Astrocyte (in vitro differentiated cells and primary cell): Measurements from ENCODE around the gene SMYD4. TPM values are rescaled to one million over a fixed set of nuclear protein-coding genes. Genes with fewer than 3 reads are reported as not detected.

ENCODE experiments used
- DNase-seq: peaks from one replicate; pipeline ENCODE4 v3.0.0-alpha.2; 2010; ENCODE audit warnings: low read depth
- FAIRE-seq: peaks from 2 replicates; lab custom pipeline; 2011; peaks lifted over from hg19 to GRCh38; lab: Jason Lieb, UNC
- H2AFZ ChIP-seq: 2 replicates; pipeline ENCODE4 v1.6.0; 2012; ENCODE audit warnings: low read depth, low read length, inconsistent platforms
- H3K27ac ChIP-seq: 2 replicates; pipeline ENCODE4 v1.5.1; 2011; ENCODE audit warnings: low read depth, low read length, inconsistent platforms
- H3K27me3 ChIP-seq: 2 replicates; pipeline ENCODE4 v1.6.0; 2011; ENCODE audit warnings: low read length, inconsistent platforms; ENCODE audit not compliant: insufficient read depth
- H3K36me3 ChIP-seq: 2 replicates; pipeline ENCODE4 v1.5.1; 2011; ENCODE audit warnings: low read length, inconsistent platforms; ENCODE audit not compliant: insufficient read depth
- H3K4me1 ChIP-seq: 2 replicates; pipeline ENCODE4 v1.5.1; 2011; ENCODE audit warnings: low read length, inconsistent platforms; ENCODE audit not compliant: insufficient read depth
- H3K4me2 ChIP-seq: 2 replicates; pipeline ENCODE4 v1.6.0; 2012; ENCODE audit warnings: low read length, inconsistent platforms
- H3K4me3 ChIP-seq: 2 replicates; pipeline ENCODE4 v1.5.1; 2011; ENCODE audit warnings: low read depth, mild to moderate bottlenecking, low read length, inconsistent platforms; ENCODE audit not compliant: insufficient read depth
- H3K79me2 ChIP-seq: 2 replicates; pipeline ENCODE4 v1.6.0; 2012; ENCODE audit warnings: mild to moderate bottlenecking, low read length, inconsistent platforms; ENCODE audit not compliant: insufficient read depth
- H3K9ac ChIP-seq: 2 replicates; pipeline ENCODE4 v1.6.0; 2012; ENCODE audit warnings: mild to moderate bottlenecking, low read length, inconsistent platforms
- H3K9me3 ChIP-seq: 2 replicates; pipeline ENCODE4 v1.5.1; 2012; ENCODE audit warnings: low read depth, mild to moderate bottlenecking, low read length, inconsistent platforms; ENCODE audit not compliant: insufficient read depth
- H4K20me1 ChIP-seq: 2 replicates; pipeline ENCODE4 v1.6.0; 2012; ENCODE audit warnings: low read length, inconsistent platforms; ENCODE audit not compliant: insufficient read depth
- H3K27ac Mint-ChIP-seq: one replicate; pipeline ENCODE4 v1.8.0; 2021; ENCODE audit warnings: mild to moderate bottlenecking, mixed read lengths; ENCODE audit not compliant: unreplicated experiment
- H3K27me3 Mint-ChIP-seq: one replicate; pipeline ENCODE4 v1.8.0; 2021; ENCODE audit warnings: low read depth, mixed read lengths; ENCODE audit not compliant: unreplicated experiment
- H3K36me3 Mint-ChIP-seq: one replicate; pipeline ENCODE4 v1.8.0; 2021; ENCODE audit warnings: low read depth, mixed read lengths; ENCODE audit not compliant: unreplicated experiment
- H3K4me1 Mint-ChIP-seq: one replicate; pipeline ENCODE4 v1.8.0; 2021; ENCODE audit warnings: low read depth, mixed read lengths; ENCODE audit not compliant: unreplicated experiment
- H3K4me3 Mint-ChIP-seq: one replicate; pipeline ENCODE4 v1.8.0; 2021; ENCODE audit warnings: mild to moderate bottlenecking, moderate library complexity, mixed read lengths; ENCODE audit not compliant: unreplicated experiment
- H3K9me3 Mint-ChIP-seq: one replicate; pipeline ENCODE4 v1.8.0; 2021; ENCODE audit warnings: mild to moderate bottlenecking, mixed read lengths; ENCODE audit not compliant: unreplicated experiment
- EZH2 ChIP-seq: IDR thresholded peaks from 2 replicates; pipeline ENCODE4 v1.6.1; 2012; ENCODE audit warnings: mild to moderate bottlenecking, low read length, inconsistent platforms; ENCODE audit not compliant: insufficient read depth
- total RNA-seq: library from RNA; stranded (reverse); gene quantifications from 2 replicates; pipeline ENCODE4 v1.2.1, GENCODE V29; 2021
- TF ChIP-seq, protein P1 (sequence below): IDR thresholded peaks from 2 replicates; pipeline ENCODE4 v1.5.1; 2011; ENCODE audit warnings: low read depth, mild to moderate bottlenecking, inconsistent platforms, low read length, moderate library complexity; ENCODE audit not compliant: insufficient read depth

Gene SMYD4
- total RNA-seq, 1 donor from 2014 or later, result 10.7 TPM

GRCh38 chr17:1779571-1780131, 50.1 kb downstream of the SMYD4 start:
- Histone ChIP-seq H4K20me1 (peaks cover 6% of the 10 kb centered on the region), H3K4me3 (no peak overlapping the region), H3K9me3 (no peaks in the 10 kb centered on the region), H3K4me2 (peak overlapping the region; percentile 69), H2AFZ (no peak overlapping the region), H3K4me1 (peaks cover 23% of the 10 kb centered on the region), H3K36me3 (no peaks in the 10 kb centered on the region), H3K27ac (peak overlapping the region; percentile 45), H3K9ac (peak overlapping the region; percentile 26), H3K27me3 (no peaks in the 10 kb centered on the region), H3K79me2 (no peaks in the 10 kb centered on the region)
- Mint-ChIP-seq H3K9me3 (no peaks in the 10 kb centered on the region), H3K4me1 (peaks cover 30% of the 10 kb centered on the region), H3K27me3 (no peaks in the 10 kb centered on the region), H3K4me3 (peak overlapping the region; percentile 1), H3K36me3 (peaks cover 30% of the 10 kb centered on the region), H3K27ac (peak overlapping the region; percentile 92)
- DNase-seq, result peak; percentile 92
- FAIRE-seq, result peak; percentile 78
- TF ChIP-seq, protein P1, sequence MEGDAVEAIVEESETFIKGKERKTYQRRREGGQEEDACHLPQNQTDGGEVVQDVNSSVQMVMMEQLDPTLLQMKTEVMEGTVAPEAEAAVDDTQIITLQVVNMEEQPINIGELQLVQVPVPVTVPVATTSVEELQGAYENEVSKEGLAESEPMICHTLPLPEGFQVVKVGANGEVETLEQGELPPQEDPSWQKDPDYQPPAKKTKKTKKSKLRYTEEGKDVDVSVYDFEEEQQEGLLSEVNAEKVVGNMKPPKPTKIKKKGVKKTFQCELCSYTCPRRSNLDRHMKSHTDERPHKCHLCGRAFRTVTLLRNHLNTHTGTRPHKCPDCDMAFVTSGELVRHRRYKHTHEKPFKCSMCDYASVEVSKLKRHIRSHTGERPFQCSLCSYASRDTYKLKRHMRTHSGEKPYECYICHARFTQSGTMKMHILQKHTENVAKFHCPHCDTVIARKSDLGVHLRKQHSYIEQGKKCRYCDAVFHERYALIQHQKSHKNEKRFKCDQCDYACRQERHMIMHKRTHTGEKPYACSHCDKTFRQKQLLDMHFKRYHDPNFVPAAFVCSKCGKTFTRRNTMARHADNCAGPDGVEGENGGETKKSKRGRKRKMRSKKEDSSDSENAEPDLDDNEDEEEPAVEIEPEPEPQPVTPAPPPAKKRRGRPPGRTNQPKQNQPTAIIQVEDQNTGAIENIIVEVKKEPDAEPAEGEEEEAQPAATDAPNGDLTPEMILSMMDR, result no peak
- TF ChIP-seq EZH2, result no peak

DNA sequence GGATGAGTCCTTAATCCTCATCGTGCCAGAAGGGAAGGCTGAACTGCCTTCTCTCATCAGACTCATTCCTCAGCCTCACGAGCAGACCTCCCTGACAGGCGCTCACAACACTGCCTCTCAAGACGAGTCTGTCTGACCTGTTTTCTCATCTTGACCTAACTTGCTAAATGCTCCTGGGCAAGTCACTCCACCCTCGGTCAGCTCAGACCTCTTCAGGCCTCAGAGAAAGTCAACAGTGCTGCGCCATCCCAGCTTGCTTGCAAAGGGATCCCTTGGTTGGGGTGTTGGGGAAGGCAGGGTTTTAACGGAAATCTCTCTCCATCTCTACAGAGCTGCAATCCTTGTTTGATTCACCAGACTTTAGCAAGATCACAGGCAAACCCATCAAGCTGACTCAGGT, 52.8 kb downstream of the SMYD4 start:
- Histone ChIP-seq H3K4me2 (no peak overlapping the region), H3K4me1 (peaks cover 15% of the 10 kb centered on the region), H4K20me1 (peaks cover 6% of the 10 kb centered on the region), H3K27ac (no peak overlapping the region), H3K79me2 (no peaks in the 10 kb centered on the region), H3K4me3 (no peak overlapping the region), H3K36me3 (no peaks in the 10 kb centered on the region), H3K9ac (no peak overlapping the region), H2AFZ (no peak overlapping the region), H3K9me3 (no peaks in the 10 kb centered on the region), H3K27me3 (no peaks in the 10 kb centered on the region)
- DNase-seq (no peak), FAIRE-seq (no peak)
- Mint-ChIP-seq H3K9me3 (no peaks in the 10 kb centered on the region), H3K4me1 (peaks cover 18% of the 10 kb centered on the region), H3K36me3 (peaks cover 34% of the 10 kb centered on the region), H3K27me3 (no peaks in the 10 kb centered on the region), H3K4me3 (no peak overlapping the region), H3K27ac (no peak overlapping the region)
- TF ChIP-seq, protein P1, result no peak
- TF ChIP-seq EZH2, result no peak

DNA sequence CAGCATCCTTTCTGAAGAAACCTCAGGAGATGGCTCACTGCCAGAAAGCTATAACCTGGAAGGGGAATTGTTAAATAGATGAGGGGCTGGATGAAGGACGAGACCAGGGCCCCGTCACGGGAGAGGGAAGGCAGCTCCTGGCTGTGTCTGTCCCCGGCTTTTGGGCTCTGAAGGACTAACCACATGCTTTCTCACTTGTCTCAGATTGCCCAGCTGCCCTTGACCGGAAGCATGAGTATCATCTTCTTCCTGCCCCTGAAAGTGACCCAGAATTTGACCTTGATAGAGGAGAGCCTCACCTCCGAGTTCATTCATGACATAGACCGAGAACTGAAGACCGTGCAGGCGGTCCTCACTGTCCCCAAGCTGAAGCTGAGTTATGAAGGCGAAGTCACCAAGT, 53.4 kb downstream of the SMYD4 start:
- DNase-seq, result no peak
- TF ChIP-seq, protein P1, result no peak
- TF ChIP-seq EZH2, result no peak
- Mint-ChIP-seq H3K27ac (no peak overlapping the region), H3K27me3 (no peaks in the 10 kb centered on the region), H3K4me3 (no peak overlapping the region), H3K4me1 (peaks cover 18% of the 10 kb centered on the region), H3K36me3 (peaks cover 34% of the 10 kb centered on the region), H3K9me3 (no peaks in the 10 kb centered on the region)
- no peaks in the 10 kb centered on the region for H3K9me3 ChIP-seq
- H3K36me3 ChIP-seq, result no peaks in the 10 kb centered on the region
- peaks cover 15% of the 10 kb centered on the region for H3K4me1 ChIP-seq
- H3K27me3 ChIP-seq, result no peaks in the 10 kb centered on the region
- H3K4me2 ChIP-seq, result no peak overlapping the region
- H4K20me1 ChIP-seq, result peaks cover 6% of the 10 kb centered on the region
- H3K4me3 ChIP-seq, result no peak overlapping the region
- H2AFZ ChIP-seq, result no peak overlapping the region
- FAIRE-seq, result no peak
- no peaks in the 10 kb centered on the region for H3K79me2 ChIP-seq
- H3K27ac ChIP-seq, result no peak overlapping the region
- H3K9ac ChIP-seq, result no peak overlapping the region
